ENCODE results near the gene PARD6B. TPM values are rescaled to one million over a fixed set of nuclear protein-coding genes. Genes with fewer than 3 reads are reported as not detected.
"Not testable (repeated sequence)": the region's sequence is repeated elsewhere in the genome, so short reads cannot be mapped to it uniquely, and the experiment has no call there.

Gene PARD6B
- total and polyA plus RNA-seq, 2 donors (not counting 1 experiment from before 2014, with no cell fraction given), result 0.91 to 6.0 TPM

GRCh38 chr20:50799890-50800550 lies 68.6 kb downstream of the PARD6B start:
- peak overlapping the region in 3 of 5 experiments; percentile 8 to 21 (median 15) for H3K4me3 ChIP-seq (ENCODE audit: control extremely low read depth in 1 of 5, extremely low read depth in 1 of 5, insufficient read depth in 1 of 5, low read depth in 2 of 5, low read length in 4 of 5)
- no peaks in the 10 kb centered on the region for H3K27me3 ChIP-seq (replicated peaks in 1 of 4; ENCODE audit: control extremely low read depth in 1 of 4, control insufficient read depth in 3 of 4, insufficient read depth in 4 of 4, low read length in 3 of 4)
- TF ChIP-seq, protein P1, sequence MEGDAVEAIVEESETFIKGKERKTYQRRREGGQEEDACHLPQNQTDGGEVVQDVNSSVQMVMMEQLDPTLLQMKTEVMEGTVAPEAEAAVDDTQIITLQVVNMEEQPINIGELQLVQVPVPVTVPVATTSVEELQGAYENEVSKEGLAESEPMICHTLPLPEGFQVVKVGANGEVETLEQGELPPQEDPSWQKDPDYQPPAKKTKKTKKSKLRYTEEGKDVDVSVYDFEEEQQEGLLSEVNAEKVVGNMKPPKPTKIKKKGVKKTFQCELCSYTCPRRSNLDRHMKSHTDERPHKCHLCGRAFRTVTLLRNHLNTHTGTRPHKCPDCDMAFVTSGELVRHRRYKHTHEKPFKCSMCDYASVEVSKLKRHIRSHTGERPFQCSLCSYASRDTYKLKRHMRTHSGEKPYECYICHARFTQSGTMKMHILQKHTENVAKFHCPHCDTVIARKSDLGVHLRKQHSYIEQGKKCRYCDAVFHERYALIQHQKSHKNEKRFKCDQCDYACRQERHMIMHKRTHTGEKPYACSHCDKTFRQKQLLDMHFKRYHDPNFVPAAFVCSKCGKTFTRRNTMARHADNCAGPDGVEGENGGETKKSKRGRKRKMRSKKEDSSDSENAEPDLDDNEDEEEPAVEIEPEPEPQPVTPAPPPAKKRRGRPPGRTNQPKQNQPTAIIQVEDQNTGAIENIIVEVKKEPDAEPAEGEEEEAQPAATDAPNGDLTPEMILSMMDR (IDR thresholded peaks at IDR 0.05), result no peak
- TF ChIP-seq EZH2 (IDR thresholded peaks at IDR 0.05; ENCODE audit: borderline replicate concordance, insufficient read depth, low read depth, low read length, poor library complexity, severe bottlenecking), result no peak
- WGBS (ENCODE audit: insufficient coverage), result 51% methylated on average over 4 of the region's 8 CpGs
- Mint-ChIP-seq H3K27ac (peak overlapping the region; percentile 98), H3K4me3 (peak overlapping the region; percentile 83), H3K4me1 (peaks cover 63% of the 10 kb centered on the region), H3K9me3 (ENCODE audit: insufficient read depth) (no peaks in the 10 kb centered on the region), H3K27me3 (no peaks in the 10 kb centered on the region)
- H2AFZ ChIP-seq (ENCODE audit: insufficient read depth, low read depth, low read length, poor library complexity, severe bottlenecking), result no peak overlapping the region
- CTCF ChIA-PET, result interaction anchor here (0.7 to 11.8 kb wide), 8 partner anchors 18 to 500 kb away, joined by 3 to 390 read pairs (median 4); partner anchors contain the start of gene ADNP
- intact Hi-C loops (cut with micrococcal nuclease), result loop anchor here (1.0 kb wide), 1 partner anchor 10 kb away; no protein-coding TSS in a partner anchor
- H4K20me1 ChIP-seq (ENCODE audit: control insufficient read depth, insufficient read depth, low read length, poor library complexity, severe bottlenecking), result peaks cover 6% of the 10 kb centered on the region
- no peaks in the 10 kb centered on the region for H3K9me3 ChIP-seq (ENCODE audit: control extremely low read depth in 1 of 3, control insufficient read depth in 2 of 3, insufficient read depth in 1 of 3, low read length in 2 of 3)
- POLR2A ChIA-PET, result interaction anchor here (1.2 to 2.5 kb wide), 4 partner anchors 14 to 131 kb away, joined by 3 to 14 read pairs (median 8); partner anchors contain the start of gene ADNP
- H3K9ac ChIP-seq (ENCODE audit: low read length), result peak overlapping the region; percentile 48
- H3K27ac ChIP-seq (ENCODE audit: low read length in 2 of 2), result peak overlapping the region; percentile 77 to 83
- H3K79me2 ChIP-seq (ENCODE audit: control insufficient read depth, insufficient read depth, low read length), result peaks cover 97% of the 10 kb centered on the region
- ATAC-seq (ENCODE audit: low read depth) (peak; percentile 52), DNase-seq (peak; percentile 62)
- H3K4me2 ChIP-seq (replicated peaks; ENCODE audit: low read depth, low read length, poor library complexity, severe bottlenecking), result peak overlapping the region; percentile 69
- H3K36me3 ChIP-seq (replicated peaks in 1 of 2; ENCODE audit: control extremely low read depth in 1 of 2, control insufficient read depth in 1 of 2, extremely low read depth in 1 of 2, insufficient read depth in 2 of 2, low read length in 1 of 2), result peaks cover 0 to 11% of the 10 kb centered on the region in 2 experiments
- H3K4me1 ChIP-seq (ENCODE audit: control insufficient read depth in 2 of 2, insufficient read depth in 2 of 2, low read length in 2 of 2), result peaks cover 50 to 67% of the 10 kb centered on the region in 2 donors

- Mint-ChIP-seq H3K27ac (peak overlapping the region; percentile 83), H3K4me1 (peaks cover 68% of the 10 kb centered on the region)
- H2AFZ ChIP-seq (ENCODE audit: insufficient read depth, low read depth, low read length, poor library complexity, severe bottlenecking); ATAC-seq (ENCODE audit: low read depth); H3K4me2 ChIP-seq (replicated peaks; ENCODE audit: low read depth, low read length, poor library complexity, severe bottlenecking); H3K9ac ChIP-seq (ENCODE audit: low read length); DNase-seq; H3K9me3 Mint-ChIP-seq (ENCODE audit: insufficient read depth); H3K27me3 Mint-ChIP-seq; H3K4me3 ChIP-seq (ENCODE audit: control extremely low read depth in 1 of 5, extremely low read depth in 1 of 5, insufficient read depth in 1 of 5, low read depth in 2 of 5, low read length in 4 of 5); H3K4me3 Mint-ChIP-seq; H3K9me3 ChIP-seq (ENCODE audit: control extremely low read depth in 1 of 3, control insufficient read depth in 2 of 3, insufficient read depth in 1 of 3, low read length in 2 of 3); H4K20me1 ChIP-seq (ENCODE audit: control insufficient read depth, insufficient read depth, low read length, poor library complexity, severe bottlenecking); H3K27me3 ChIP-seq (replicated peaks in 1 of 4; ENCODE audit: control extremely low read depth in 1 of 4, control insufficient read depth in 3 of 4, insufficient read depth in 4 of 4, low read length in 3 of 4): not testable (repeated sequence)
- H3K79me2 ChIP-seq (ENCODE audit: control insufficient read depth, insufficient read depth, low read length), result peaks cover 97% of the 10 kb centered on the region
- CTCF ChIA-PET, result interaction anchor here (0.7 to 11.8 kb wide), 4 partner anchors 17 to 499 kb away, joined by 3 to 390 read pairs (median 172); partner anchors contain the start of gene ADNP
- POLR2A ChIA-PET, result interaction anchor here (2.2 to 2.5 kb wide), 2 partner anchors 13 to 130 kb away, joined by 12 to 14 read pairs; partner anchors contain the start of gene ADNP
- H3K27ac ChIP-seq (ENCODE audit: low read length in 2 of 2), result peak overlapping the region; percentile 11 to 83
- WGBS (ENCODE audit: insufficient coverage), result 94% methylated on average over 11 of the region's 13 CpGs
- H3K4me1 ChIP-seq (ENCODE audit: control insufficient read depth in 2 of 2, insufficient read depth in 2 of 2, low read length in 2 of 2), result peaks cover 58 to 71% of the 10 kb centered on the region in 2 donors
- intact Hi-C loops (cut with micrococcal nuclease), result loop anchor here (1.0 kb wide), 1 partner anchor 9 kb away; no protein-coding TSS in a partner anchor
- peaks cover 0 to 11% of the 10 kb centered on the region in 2 experiments for H3K36me3 ChIP-seq (replicated peaks in 1 of 2; ENCODE audit: control extremely low read depth in 1 of 2, control insufficient read depth in 1 of 2, extremely low read depth in 1 of 2, insufficient read depth in 2 of 2, low read length in 1 of 2)
Measured at GRCh38 chr20:50800986-50801746, 69.8 kb downstream of the PARD6B start.
